Endothelial cell of umbilical vein (primary cell): ENCODE results near the gene CCSER2. TPM values are rescaled to one million over a fixed set of nuclear protein-coding genes. Genes with fewer than 3 reads are reported as not detected.

Experiments
- BruUV-seq: library from RNA; stranded (reverse); fragments of 400-500 nt; replicated peaks from 2 replicates; lab custom pipeline; 2021; lab: Mats Ljungman, UMichigan
- CTCF ChIA-PET: fragments of 300-600, 350-600 bp; sonication (Branson Sonifier 250); formaldehyde crosslinking; loops from one replicate; lab custom pipeline; 2021; ENCODE audit warnings: antibody characterized with exemption, inconsistent platforms; lab: Charles Lee
- POLR2A ChIA-PET: fragments of 300-600, 350-600 bp; sonication (Branson Sonifier 250); formaldehyde crosslinking; loops from one replicate; lab custom pipeline; 2021; ENCODE audit warnings: antibody characterized with exemption, inconsistent platforms; lab: Charles Lee
- DNase-seq: peaks from one replicate; pipeline ENCODE4 v3.0.0-alpha.2; 2011; ENCODE audit warnings: low read depth, low spot score
- FAIRE-seq: peaks from 2 replicates; lab custom pipeline; 2011; peaks lifted over from hg19 to GRCh38; lab: Jason Lieb, UNC
- H2AFZ ChIP-seq: 2 replicates; pipeline ENCODE4 v1.6.0; 2012; ENCODE audit warnings: low read depth, low read length, control low read depth, inconsistent platforms
- H3K27ac ChIP-seq: 2 replicates; pipeline ENCODE4 v1.5.1; 2011; ENCODE audit warnings: low read depth, mild to moderate bottlenecking, control low read depth, low read length, moderate library complexity; ENCODE audit not compliant: insufficient read depth
- H3K27me3 ChIP-seq, 2 experiments: 2 replicates each; pipeline versions ENCODE4 v1.6.0 to v1.6.1; 2011; ENCODE audit warnings: low read length in 2 of 2, mixed read lengths in 1 of 2; ENCODE audit not compliant: control insufficient read depth in 2 of 2, insufficient read depth in 2 of 2
- H3K36me3 ChIP-seq, 2 experiments: 2 replicates in 1 of 2; 3 replicates in 1 of 2; pipeline ENCODE4 v1.5.1; 2011; ENCODE audit warnings: low read length in 2 of 2, mild to moderate bottlenecking in 1 of 2, moderate library complexity in 1 of 2; ENCODE audit not compliant: control insufficient read depth in 2 of 2, insufficient read depth in 2 of 2; ENCODE audit errors: extremely low read depth in 1 of 2
- H3K4me1 ChIP-seq: 3 replicates; pipeline ENCODE4 v1.5.1; 2011; ENCODE audit warnings: mild to moderate bottlenecking, low read length; ENCODE audit not compliant: control insufficient read depth, insufficient read depth; ENCODE audit errors: extremely low read depth
- H3K4me2 ChIP-seq: 2 replicates; pipeline ENCODE4 v1.6.1; 2011; ENCODE audit warnings: low read length, control low read depth, mixed read lengths; ENCODE audit not compliant: insufficient read depth
- H3K4me3 ChIP-seq, 3 experiments: fragments of 200-600 bp in 1 of 3; sonication (generic), shearing (Covaris generic) in 1 of 3; replicated peaks in 1 of 3; 2 replicates each; pipeline ENCODE4 v1.5.1; 2011 to 2016; ENCODE audit warnings: control low read depth in 3 of 3, low read length in 3 of 3, mild to moderate bottlenecking in 2 of 3, inconsistent platforms in 1 of 3, low read depth in 1 of 3, moderate library complexity in 1 of 3; ENCODE audit not compliant: insufficient read depth in 1 of 3
- H3K79me2 ChIP-seq: 2 replicates; pipeline ENCODE4 v1.6.0; 2012; ENCODE audit warnings: low read length, inconsistent platforms; ENCODE audit not compliant: control insufficient read depth, insufficient read depth
- H3K9ac ChIP-seq: replicated peaks from 2 replicates; pipeline ENCODE3; 2011; ENCODE audit warnings: low read length, control low read depth; ENCODE audit not compliant: insufficient read depth; ENCODE audit errors: extremely low read depth
- H3K9me1 ChIP-seq: replicated peaks from 3 replicates; pipeline ENCODE4 v1.6.0; 2011; ENCODE audit warnings: mild to moderate bottlenecking, low read length; ENCODE audit not compliant: control insufficient read depth, insufficient read depth; ENCODE audit errors: extremely low read depth
- H3K9me3 ChIP-seq: replicated peaks from 2 replicates; pipeline ENCODE4 v1.5.1; 2012; ENCODE audit warnings: low read length, inconsistent platforms; ENCODE audit not compliant: control insufficient read depth, insufficient read depth
- H4K20me1 ChIP-seq: replicated peaks from 2 replicates; pipeline ENCODE3; 2011; ENCODE audit warnings: mild to moderate bottlenecking, low read length; ENCODE audit not compliant: control insufficient read depth, insufficient read depth; ENCODE audit errors: extremely low read depth
- CTCF ChIP-seq, 2 donors: IDR thresholded peaks; 1 replicate in 1 of 2; 2 replicates in 1 of 2; pipeline ENCODE4 v1.5.1; 2011; ENCODE audit warnings: low read length in 2 of 2, mild to moderate bottlenecking in 2 of 2, moderate library complexity in 2 of 2, control low read depth in 1 of 2, inconsistent platforms in 1 of 2, low read depth in 1 of 2; ENCODE audit not compliant: insufficient read depth in 1 of 2; ENCODE audit errors: extremely low read depth in 1 of 2
- EZH2 ChIP-seq: IDR thresholded peaks from 2 replicates; pipeline ENCODE4 v1.6.1; 2012; ENCODE audit warnings: borderline replicate concordance, low read depth, mild to moderate bottlenecking, moderate library complexity, low read length, inconsistent platforms; ENCODE audit not compliant: severe bottlenecking
- FOS ChIP-seq: IDR thresholded peaks from 2 replicates; pipeline ENCODE4 v1.6.1; 2011; ENCODE audit warnings: mild to moderate bottlenecking, low read length, moderate library complexity, borderline replicate concordance; ENCODE audit not compliant: insufficient read depth
- GATA2 ChIP-seq: IDR thresholded peaks from 2 replicates; pipeline ENCODE4 v1.7.0; 2011; ENCODE audit warnings: low read depth, mild to moderate bottlenecking, moderate library complexity, mixed read lengths, low read length; ENCODE audit not compliant: insufficient read length, insufficient read depth
- JUN ChIP-seq: IDR thresholded peaks from 2 replicates; pipeline ENCODE4 v1.6.1; 2011; ENCODE audit warnings: borderline replicate concordance, low read depth; ENCODE audit not compliant: insufficient read length, insufficient read depth
- MAX ChIP-seq: IDR thresholded peaks from 2 replicates; pipeline ENCODE4 v1.6.1; 2011; ENCODE audit not compliant: insufficient read depth, insufficient read length
- MYC ChIP-seq: IDR thresholded peaks from one replicate; pipeline ENCODE4 v1.6.1; 2011; ENCODE audit warnings: mild to moderate bottlenecking, low read depth, low read length
- POLR2A ChIP-seq: IDR thresholded peaks from 2 replicates; pipeline ENCODE4 v1.6.1; 2012; ENCODE audit warnings: low read depth, mild to moderate bottlenecking, control low read depth, low read length
- POLR2AphosphoS5 ChIP-seq: IDR thresholded peaks from 2 replicates; pipeline ENCODE4 v1.6.1; 2012; ENCODE audit warnings: low read depth, mild to moderate bottlenecking, control low read depth, low read length, moderate library complexity; ENCODE audit not compliant: insufficient read depth
- dilution Hi-C: fragments of 300-500 bp; cut with MboI; formaldehyde crosslinking; loops from one replicate; pipeline ENCODE4 v1.15.0; 2019; ENCODE audit warnings: low sequenced_read_pairs; ENCODE audit not compliant: extremely low pct_ligation_motif_present
- intact Hi-C: fragments of 100-400 bp; cut with micrococcal nuclease; formaldehyde crosslinking; loops from one replicate; pipeline ENCODE4 v1.10.0; 2022
- polyA plus RNA-seq, 4 experiments: library from polyadenylated mRNA; depleted of rRNA in 3 of 4; stranded (reverse) in 3 of 4; unstranded in 1 of 4; fragments of >200 nt; gene quantifications; 2 replicates each; pipeline versions ENCODE4 v1.2.1 to v1.2.3, GENCODE V29; 2011 to 2012; ENCODE audit warnings: missing spikeins in 1 of 4
- total RNA-seq: library from RNA; stranded (reverse); gene quantifications from 2 replicates; pipeline ENCODE4 v1.2.3, GENCODE V29; 2021

CCSER2 gene
- total and polyA plus RNA-seq, 2 donors (not counting 3 experiments of a cell fraction or from before 2014, with no cell fraction given) = 14.5 to 49.3 TPM

GRCh38 chr10:84289521-84290200 lies 38.7 kb upstream of the CCSER2 start:
- Histone ChIP-seq H3K4me3 (no peak overlapping the region), H3K4me2 (no peak overlapping the region), H3K9ac (no peak overlapping the region), H3K27ac (no peak overlapping the region), H3K9me1 (no peaks in the 10 kb centered on the region), H3K79me2 (no peaks in the 10 kb centered on the region), H4K20me1 (no peaks in the 10 kb centered on the region), H3K4me1 (no peaks in the 10 kb centered on the region), H3K36me3 (no peaks in the 10 kb centered on the region), H3K27me3 (peaks cover 8 to 19% of the 10 kb centered on the region in 2 experiments), H3K9me3 (no peaks in the 10 kb centered on the region), H2AFZ (no peak overlapping the region)
- FAIRE-seq (no peak), DNase-seq (no peak)
- dilution Hi-C loops (no loop called here), intact Hi-C loops (no loop called here)
- no peak for TF ChIP-seq JUN
- no peak for TF ChIP-seq EZH2
- no peak for TF ChIP-seq MAX
- TF ChIP-seq POLR2A = no peak
- no peak for TF ChIP-seq POLR2AphosphoS5
- TF ChIP-seq CTCF (IDR thresholded peaks at IDR 0.05; ENCODE audit: extremely low read depth in 1 of 2, insufficient read depth in 1 of 2, low read depth in 1 of 2, low read length in 2 of 2) = no peak
- TF ChIP-seq MYC = no peak
- TF ChIP-seq GATA2 = no peak
- no peak for TF ChIP-seq FOS
- ChIA-PET POLR2A (no interaction called here), CTCF (interaction anchor here (3.4 kb wide), 1 partner anchor 22 kb away, joined by 15 read pairs; no protein-coding TSS in a partner anchor)
- no TSS peak for BruUV-seq
